CD4-positive, alpha-beta T cell treated with Interferon gamma for 1 hour (primary cell): Measurements from ENCODE around the gene EXOG.

Source experiments
- DNase-seq: peaks from one replicate; pipeline ENCODE4 v3.0.0-alpha.2; 2020

Gene EXOG

GRCh38 chr3:38496131-38496910, at the start of gene EXOG:
Gene EXOG (plus strand): TSS chr3:38496340. CDS start chr3:38496368, 28 bp downstream.
- peak; percentile 94 for DNase-seq

- DNase-seq, result no peak
Measured at GRCh38 chr3:38446812-38447211, 49.3 kb upstream of the EXOG start.

- no peak for DNase-seq
Measured at GRCh38 chr3:38450853-38451252, 45.3 kb upstream of the EXOG start.

GRCh38 chr3:38453075-38453912, 42.8 kb upstream of the EXOG start, which contains the start of gene ACVR2B:
Gene ACVR2B (plus strand): TSS chr3:38453890. CDS start chr3:38454323, 433 bp downstream.
- peak; percentile 70 for DNase-seq

- DNase-seq, result no peak
Measured at GRCh38 chr3:38453913-38454177, 42.3 kb upstream of the EXOG start.

GRCh38 chr3:38454178-38454883, 41.8 kb upstream of the EXOG start:
- DNase-seq, result no peak

- DNase-seq, result no peak
Measured at GRCh38 chr3:38454884-38455638, 41.1 kb upstream of the EXOG start.

GRCh38 chr3:38455639-38456430, 40.3 kb upstream of the EXOG start:
- DNase-seq, result no peak

GRCh38 chr3:38457111-38458003, 38.8 kb upstream of the EXOG start:
- DNase-seq, result no peak

- DNase-seq, result no peak
Measured at GRCh38 chr3:38458796-38459498, 37.2 kb upstream of the EXOG start.

GRCh38 chr3:38459499-38460048, 36.6 kb upstream of the EXOG start:
- DNase-seq, result no peak

GRCh38 chr3:38460377-38461270, 35.5 kb upstream of the EXOG start:
- no peak for DNase-seq

- no peak for DNase-seq
Measured at GRCh38 chr3:38465588-38466154, 30.5 kb upstream of the EXOG start.

- no peak for DNase-seq
Measured at GRCh38 chr3:38468765-38469164, 27.4 kb upstream of the EXOG start.

- no peak for DNase-seq
Measured at GRCh38 chr3:38469852-38470251, 26.3 kb upstream of the EXOG start.

- no peak for DNase-seq
Measured at GRCh38 chr3:38471260-38471857, 24.8 kb upstream of the EXOG start.

- no peak for DNase-seq
Measured at GRCh38 chr3:38472342-38472741, 23.8 kb upstream of the EXOG start.

- DNase-seq, result no peak
Measured at GRCh38 chr3:38473229-38473628, 22.9 kb upstream of the EXOG start.
